Right lobe of liver (tissue), 6 donors: ENCODE data around the gene GJC2. TPM values are rescaled to one million over a fixed set of nuclear protein-coding genes. Genes with fewer than 3 reads are reported as not detected.

ENCODE experiments used
- ATAC-seq, 4 donors: fragments of 200-7000 bp; cut with Tn5 transposase; one replicate each; pipeline ENCODE4 v1.9.1; 2020; ENCODE audit warnings: mild to moderate bottlenecking in 4 of 4, moderate library complexity in 4 of 4
- DNase-seq, 3 donors: peaks; one replicate each; pipeline ENCODE4 v3.0.0-alpha.2; 2020
- H3K27ac ChIP-seq, 3 donors: fragments of 200-600 bp; one replicate each; pipeline ENCODE4 v1.8.0; 2022
- H3K27me3 ChIP-seq, 2 donors: fragments of 200-600 bp; one replicate each; pipeline ENCODE4 v1.8.0; 2022
- H3K36me3 ChIP-seq, 4 donors: fragments of 200-600 bp; sonication (generic) in 1 of 4; one replicate each; pipeline versions ENCODE4 v1.5.1 to v1.8.0; 2017 to 2022; ENCODE audit warnings: control low read depth in 1 of 4
- H3K4me1 ChIP-seq, 4 donors: fragments of 200-600 bp; sonication (generic) in 1 of 4; one replicate each; pipeline versions ENCODE4 v1.5.1 to v1.8.0; 2017 to 2022; ENCODE audit warnings: control low read depth in 1 of 4
- H3K4me3 ChIP-seq, 3 donors: fragments of 200-600 bp; one replicate each; pipeline ENCODE4 v1.8.0; 2022
- H3K9me3 ChIP-seq, 4 donors: fragments of 200-600 bp; sonication (generic) in 1 of 4; one replicate each; pipeline versions ENCODE4 v1.5.1 to v1.8.0; 2017 to 2022; ENCODE audit warnings: control low read depth in 1 of 4
- CTCF ChIP-seq, 4 donors: fragments of 200-600 bp in 3 of 4; fragments of 450-650 bp in 1 of 4; IDR thresholded peaks; one replicate each; pipeline versions ENCODE4 v1.5.1 to v1.8.0; 2016 to 2022; ENCODE audit warnings: antibody characterized with exemption in 4 of 4, mild to moderate bottlenecking in 2 of 4
- POLR2A ChIP-seq: fragments of 450-650 bp; IDR thresholded peaks from one replicate; pipeline ENCODE4 v1.6.1; 2017; ENCODE audit warnings: antibody characterized with exemption, mild to moderate bottlenecking
- WGBS: methylation state at CpG from one replicate; pipeline ENCODE4 v1.1.6; 2018; ENCODE audit warnings: low coverage, low lambda C conversion rate; ENCODE audit not compliant: insufficient coverage; ENCODE audit errors: missing lambda C conversion rate; 5-methylcytosine and 5-hydroxymethylcytosine counted together
- intact Hi-C, 2 donors: fragments of 100-400 bp; cut with DNase I; formaldehyde crosslinking; loops; one replicate each; pipeline versions ENCODE4 v1.11.2 to v1.14.1; 2022
- total RNA-seq, 6 experiments: library from RNA; depleted of rRNA in 2 of 6; stranded (reverse); fragments of >200 nt in 2 of 6; fragmentation: NEBNext Ultra II Directional in 3 of 6; extraction: Animal tissue kit (Norgen Biotek cat#: 25700) in 3 of 6; gene quantifications; one replicate each; pipeline versions ENCODE4 v1.1.0 to v1.2.4, GENCODE V29; 2016 to 2023
- donor health status: DM: no; HTN: yes; CAD: no.
- donor health status: DM: no; HTN: no; CAD: no.
- donor health status: DM: no; HTN: no; CAD: no.
- donor health status: DM: no; HTN: yes; CAD: no.
- donor health status: DM: no; HTN: yes; CAD: no.

The GJC2 gene
- total RNA-seq, 6 experiments from 2014 or later, result 0.12 to 0.44 (median 0.16) TPM; not detected in 1

- WGBS, result 44% methylated on average over 5 of the region's 24 CpGs
- intact Hi-C loops, result no loop called here
- DNase-seq, result peak in 1 of 3 donors; percentile 51
Measured at GRCh38 chr1:228156941-228157728, 7.4 kb downstream of the GJC2 start.

GRCh38 chr1:228157729-228158126 is 8.0 kb downstream of the GJC2 start:
- WGBS, result 62% methylated on average over 7 of the region's 43 CpGs
- TF ChIP-seq CTCF (IDR thresholded peaks at IDR 0.05), result no peak
- TF ChIP-seq POLR2A, result no peak
- no peaks in the 10 kb centered on the region for H3K27me3 ChIP-seq
- no peak overlapping the region for H3K27ac ChIP-seq
- no peak overlapping the region for H3K4me3 ChIP-seq
- no peaks in the 10 kb centered on the region for H3K36me3 ChIP-seq
- H3K4me1 ChIP-seq, result peaks cover 0 to 6% (median 0%) of the 10 kb centered on the region in 4 donors
- intact Hi-C loops, result no loop called here
- no peaks in the 10 kb centered on the region for H3K9me3 ChIP-seq
- DNase-seq, result peak in 2 of 3 donors; percentile 20 to 48
- no peak for ATAC-seq

More at GRCh38 chr1:228156941-228157728, 7.4 kb downstream of the GJC2 start:
- no peaks in the 10 kb centered on the region for H3K4me1 ChIP-seq
- TF ChIP-seq POLR2A (no peak), CTCF (IDR thresholded peaks at IDR 0.05) (no peak)
- ATAC-seq, result no peak
- no peak overlapping the region for H3K27ac ChIP-seq
- H3K9me3 ChIP-seq, result no peaks in the 10 kb centered on the region
- H3K27me3 ChIP-seq, result no peaks in the 10 kb centered on the region
- H3K4me3 ChIP-seq, result no peak overlapping the region
- no peaks in the 10 kb centered on the region for H3K36me3 ChIP-seq

- H3K27me3 ChIP-seq, result no peaks in the 10 kb centered on the region
- no peak for TF ChIP-seq CTCF (IDR thresholded peaks at IDR 0.05)
- no peak for TF ChIP-seq POLR2A
- no peak overlapping the region for H3K27ac ChIP-seq
- peak in 2 of 3 donors; percentile 17 to 52 for DNase-seq
- WGBS, result no CpG with 5 or more reads among the region's 98 CpGs
- peaks cover 0 to 6% (median 0%) of the 10 kb centered on the region in 4 donors for H3K4me1 ChIP-seq
- no peaks in the 10 kb centered on the region for H3K9me3 ChIP-seq
- ATAC-seq, result no peak
- intact Hi-C loops, result no loop called here
- no peaks in the 10 kb centered on the region for H3K36me3 ChIP-seq
- H3K4me3 ChIP-seq, result no peak overlapping the region
Measured at GRCh38 chr1:228158151-228159007, 8.6 kb downstream of the GJC2 start.

GRCh38 chr1:228159008-228159665 is 9.4 kb downstream of the GJC2 start:
- 58% methylated on average over 4 of the region's 14 CpGs for WGBS
- Histone ChIP-seq H3K9me3 (no peaks in the 10 kb centered on the region), H3K27ac (no peak overlapping the region), H3K36me3 (no peaks in the 10 kb centered on the region), H3K4me3 (no peak overlapping the region), H3K27me3 (no peaks in the 10 kb centered on the region), H3K4me1 (peaks cover 0 to 6% (median 0%) of the 10 kb centered on the region in 4 donors)
- no peak for TF ChIP-seq POLR2A
- TF ChIP-seq CTCF (IDR thresholded peaks at IDR 0.05), result no peak
- intact Hi-C loops, result no loop called here
- ATAC-seq (no peak), DNase-seq (peak in 2 of 3 donors; percentile 11 to 41)
